IMR-90 (cell line): Measurements from ENCODE around the gene ETF1. TPM values are rescaled to one million over a fixed set of nuclear protein-coding genes. Genes with fewer than 3 reads are reported as not detected.

ENCODE experiments used
- ATAC-seq: fragments of 200-7000 bp; cut with Tn5 transposase; 2 replicates; pipeline ENCODE4 v1.9.1; 2020; ENCODE audit warnings: low read depth, mild to moderate bottlenecking, moderate library complexity
- BruUV-seq: library from RNA; stranded (reverse); fragments of 400-500 nt; replicated peaks from 2 replicates; lab custom pipeline; 2021; lab: Mats Ljungman, UMichigan
- CTCF ChIA-PET: fragments of 300-600 bp; formaldehyde crosslinking; extraction: SDS; loops from one replicate; lab custom pipeline; 2021; ENCODE audit warnings: antibody characterized with exemption; lab: Yijun Ruan, JAX
- POLR2A ChIA-PET: fragments of 300-600 bp; sonication (Branson Sonifier 250); formaldehyde crosslinking; loops from one replicate; lab custom pipeline; 2022; ENCODE audit warnings: antibody characterized with exemption; ENCODE audit not compliant: unreplicated experiment; lab: Charles Lee
- DNase-seq: peaks from one replicate; pipeline ENCODE4 v3.0.0; 2013
- H2AFZ ChIP-seq: replicated peaks from 2 replicates; pipeline ENCODE3; 2013; ENCODE audit warnings: low read length, mild to moderate bottlenecking; ENCODE audit not compliant: poor library complexity
- H2AK5ac ChIP-seq: 2 replicates; pipeline ENCODE4 v1.6.1; 2013; ENCODE audit warnings: low read depth, low read length, inconsistent platforms
- H2AK9ac ChIP-seq: replicated peaks from 2 replicates; pipeline ENCODE3; 2013; ENCODE audit warnings: mild to moderate bottlenecking, low read depth, low read length, moderate library complexity; ENCODE audit not compliant: poor library complexity
- H2BK120ac ChIP-seq: 2 replicates; pipeline ENCODE4 v1.6.1; 2013; ENCODE audit warnings: low read depth, low read length, inconsistent platforms
- H2BK15ac ChIP-seq: 3 replicates; pipeline ENCODE4 v1.6.1; 2013; ENCODE audit warnings: low read depth, low read length, inconsistent platforms
- H2BK20ac ChIP-seq: 2 replicates; pipeline ENCODE4 v1.6.1; 2013; ENCODE audit warnings: low read depth, mild to moderate bottlenecking, inconsistent platforms, low read length, moderate library complexity
- H2BK5ac ChIP-seq: 2 replicates; pipeline ENCODE4 v1.6.1; 2013; ENCODE audit warnings: mild to moderate bottlenecking, low read depth, low read length, inconsistent platforms; ENCODE audit not compliant: poor library complexity, severe bottlenecking
- H3K14ac ChIP-seq: replicated peaks from 2 replicates; pipeline ENCODE4 v1.6.1; 2013; ENCODE audit warnings: low read depth, low read length, inconsistent platforms
- H3K18ac ChIP-seq: 2 replicates; pipeline ENCODE4 v1.6.1; 2013; ENCODE audit warnings: low read depth, low read length, control low read depth
- H3K23ac ChIP-seq: 2 replicates; pipeline ENCODE4 v1.6.1; 2013; ENCODE audit warnings: low read depth, low read length, inconsistent platforms
- H3K27ac ChIP-seq: 2 replicates; pipeline ENCODE4 v1.5.1; 2013; ENCODE audit warnings: mild to moderate bottlenecking, control low read depth, low read length; ENCODE audit not compliant: insufficient read depth
- H3K27me3 ChIP-seq: 2 replicates; pipeline ENCODE4 v1.6.1; 2013; ENCODE audit warnings: low read length; ENCODE audit not compliant: control insufficient read depth, insufficient read depth
- H3K36me3 ChIP-seq: 2 replicates; pipeline ENCODE4 v1.6.1; 2013; ENCODE audit warnings: low read length, mixed read lengths; ENCODE audit not compliant: control insufficient read depth, insufficient read depth
- H3K4ac ChIP-seq: 2 replicates; pipeline ENCODE4 v1.6.1; 2013; ENCODE audit warnings: low read depth, low read length, inconsistent platforms
- H3K4me1 ChIP-seq: 2 replicates; pipeline ENCODE4 v1.6.1; 2013; ENCODE audit warnings: low read length, mixed read lengths; ENCODE audit not compliant: control insufficient read depth, insufficient read depth
- H3K4me2 ChIP-seq: 2 replicates; pipeline ENCODE4 v1.6.1; 2013; ENCODE audit warnings: low read depth, mild to moderate bottlenecking, control low read depth, low read length, moderate library complexity
- H3K4me3 ChIP-seq: 2 replicates; pipeline ENCODE4 v1.5.1; 2013; ENCODE audit warnings: low read depth, mild to moderate bottlenecking, control low read depth, low read length, moderate library complexity; ENCODE audit not compliant: insufficient read depth
- H3K56ac ChIP-seq: 2 replicates; pipeline ENCODE4 v1.6.1; 2013; ENCODE audit warnings: low read length, inconsistent platforms; ENCODE audit not compliant: insufficient read depth; ENCODE audit errors: extremely low read depth
- H3K79me1 ChIP-seq, 2 experiments: 2 replicates each; pipeline ENCODE4 v1.6.1; 2013; ENCODE audit warnings: low read length in 2 of 2, inconsistent platforms in 1 of 2, low read depth in 1 of 2
- H3K9ac ChIP-seq: 2 replicates; pipeline ENCODE4 v1.6.1; 2013; ENCODE audit warnings: low read depth, low read length, control low read depth
- H3K9me1 ChIP-seq: 2 replicates; pipeline ENCODE4 v1.6.1; 2013; ENCODE audit warnings: low read length, inconsistent platforms; ENCODE audit not compliant: insufficient read depth
- H3K9me3 ChIP-seq: 2 replicates; pipeline ENCODE4 v1.6.1; 2013; ENCODE audit warnings: low read length; ENCODE audit not compliant: control insufficient read depth, insufficient read depth
- H4K20me1 ChIP-seq: 2 replicates; pipeline ENCODE4 v1.6.1; 2013; ENCODE audit warnings: low read length, inconsistent platforms; ENCODE audit not compliant: insufficient read depth
- H4K5ac ChIP-seq: 2 replicates; pipeline ENCODE4 v1.6.1; 2013; ENCODE audit warnings: mild to moderate bottlenecking, low read depth, low read length, control low read depth
- H4K8ac ChIP-seq, 2 experiments: 2 replicates each; pipeline ENCODE4 v1.6.1; 2013; ENCODE audit warnings: low read depth in 2 of 2, low read length in 2 of 2, control low read depth in 1 of 2, inconsistent platforms in 1 of 2
- H4K91ac ChIP-seq: 2 replicates; pipeline ENCODE4 v1.6.1; 2013; ENCODE audit warnings: low read depth, low read length, inconsistent platforms; ENCODE audit not compliant: insufficient read depth
- BHLHE40 ChIP-seq: fragments of 150-350 bp; IDR thresholded peaks from 2 replicates; pipeline ENCODE4 v1.6.1; 2016; ENCODE audit warnings: mild to moderate bottlenecking, low read depth, low read length
- CEBPB ChIP-seq: IDR thresholded peaks from 2 replicates; pipeline ENCODE4 v1.6.1; 2012; ENCODE audit warnings: low read depth, low read length, improper control_type of control experiment
- FOS ChIP-seq: fragments of 150-350 bp; IDR thresholded peaks from 2 replicates; pipeline ENCODE4 v1.6.1; 2016; ENCODE audit warnings: low read depth, low read length
- MAFK ChIP-seq: IDR thresholded peaks from 2 replicates; pipeline ENCODE4 v1.6.1; 2012; ENCODE audit warnings: low read depth, low read length, improper control_type of control experiment
- MAZ ChIP-seq: IDR thresholded peaks from 2 replicates; pipeline ENCODE4 v1.6.1; 2012; ENCODE audit warnings: low read depth, mild to moderate bottlenecking, low read length, improper control_type of control experiment, moderate library complexity, borderline replicate concordance
- NFE2L2 ChIP-seq: fragments of 150-350 bp; IDR thresholded peaks from 2 replicates; pipeline ENCODE4 v1.6.1; 2016; ENCODE audit warnings: low read depth, mild to moderate bottlenecking, low read length
- POLR2A ChIP-seq: IDR thresholded peaks from 2 replicates; pipeline ENCODE4 v1.6.1; 2012; ENCODE audit warnings: mild to moderate bottlenecking, low read depth, low read length
- RCOR1 ChIP-seq: IDR thresholded peaks from 2 replicates; pipeline ENCODE4 v1.6.1; 2012; ENCODE audit warnings: mild to moderate bottlenecking, low read length, improper control_type of control experiment; ENCODE audit not compliant: insufficient replicate concordance
- RFX5 ChIP-seq: IDR thresholded peaks from 2 replicates; pipeline ENCODE4 v1.8.0; 2012; ENCODE audit warnings: low read depth, mild to moderate bottlenecking, low read length, moderate library complexity
- SMC3 ChIP-seq: fragments of 150-350 bp; IDR thresholded peaks from 2 replicates; pipeline ENCODE4 v1.6.1; 2016; ENCODE audit warnings: low read depth, mild to moderate bottlenecking, antibody characterized with exemption, low read length, moderate library complexity
- WGBS, 2 experiments: methylation state at CpG; one replicate each; pipeline versions ENCODE4 v1.1.5 to v1.1.7; 2013; ENCODE audit warnings: missing lambda C conversion rate in 2 of 2; ENCODE audit not compliant: insufficient read length in 1 of 2; ENCODE audit errors: extremely low coverage in 2 of 2; 5-methylcytosine and 5-hydroxymethylcytosine counted together
- dilution Hi-C: fragments of 300-500 bp; cut with HindIII; formaldehyde crosslinking; loops from one replicate; pipeline ENCODE4 v1.14.3; 2018; ENCODE audit warnings: low sequenced_read_pairs; ENCODE audit not compliant: unreplicated experiment
- in situ Hi-C: fragments of 300-500 bp; cut with MboI; formaldehyde crosslinking; loops from 3 replicates; pipeline ENCODE4 v1.14.3; 2019; ENCODE audit warnings: low sequenced_read_pairs, inconsistent platforms, mixed read lengths
- intact Hi-C: fragments of 100-400 bp; cut with micrococcal nuclease; formaldehyde crosslinking; loops from 2 replicates; pipeline ENCODE4 v1.10.0; 2022
- polyA plus RNA-seq, 3 experiments: library from polyadenylated mRNA; depleted of rRNA; stranded (reverse); fragments of >200 nt; gene quantifications; 2 replicates each; pipeline ENCODE4 v1.2.3, GENCODE V29; 2012; ENCODE audit warnings: low replicate concordance in 1 of 3
- total RNA-seq: library from RNA; depleted of rRNA; stranded (reverse); fragments of >200 nt; gene quantifications from 2 replicates; pipeline ENCODE4 v1.2.3, GENCODE V29; 2012
- TF ChIP-seq, protein P1 (sequence below): fragments of 150-350 bp; IDR thresholded peaks from 2 replicates; pipeline ENCODE4 v1.6.1; 2017; ENCODE audit warnings: mild to moderate bottlenecking, antibody characterized with exemption, low read length, low read depth
- TF ChIP-seq, protein P2 (sequence below): conservative IDR thresholded peaks from 2 replicates; pipeline ENCODE4 v1.5.1; 2012; ENCODE audit warnings: mild to moderate bottlenecking, low read depth, low read length, improper control_type of control experiment

The ETF1 gene
- total and polyA plus RNA-seq, 2 of the 4 experiments (the other 2 are of a cell fraction), result 53.2 to 126 TPM

DNA sequence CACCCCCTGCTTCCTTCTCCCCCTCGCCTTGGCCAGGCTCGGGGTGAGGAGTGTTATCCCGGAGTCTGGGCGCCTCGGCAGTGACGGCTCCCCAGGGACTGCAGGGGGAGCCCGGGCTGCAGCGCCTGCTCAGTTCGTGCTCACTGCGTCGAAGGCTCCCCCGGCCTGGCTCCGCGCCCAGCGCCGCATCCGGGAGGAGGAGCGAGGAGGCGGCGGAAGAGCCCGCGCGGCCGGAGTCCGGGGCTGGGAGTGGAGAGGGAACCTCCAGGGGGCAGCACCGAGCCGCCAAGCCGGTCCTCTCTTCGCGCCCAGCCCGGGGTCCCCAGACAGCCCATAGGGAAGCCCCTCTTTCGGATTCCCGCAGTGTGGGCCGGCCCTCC, 79.0 kb downstream of the ETF1 start:
- H3K4ac ChIP-seq, result peak overlapping the region; percentile 97
- H3K36me3 ChIP-seq, result peaks cover 18% of the 10 kb centered on the region
- POLR2A ChIA-PET, result no interaction called here
- H4K5ac ChIP-seq, result peak overlapping the region; percentile 51
- H2BK20ac ChIP-seq, result peak overlapping the region; percentile 39; the same call in 1 of the 2 replicates
- H3K4me2 ChIP-seq, result peak overlapping the region; percentile 79
- CTCF ChIA-PET, result interaction anchor here (0.7 to 2.2 kb wide), 6 partner anchors 9 to 84 kb away, joined by 3 to 10 read pairs (median 4); no protein-coding TSS in a partner anchor
- ATAC-seq, result peak; percentile 45
- H2BK5ac ChIP-seq, result peak overlapping the region; percentile 95
- peaks cover 12% of the 10 kb centered on the region; the same call in 1 of the 2 replicates for H3K4me1 ChIP-seq
- peak overlapping the region; percentile 64 for H3K18ac ChIP-seq
- H2AFZ ChIP-seq, result peak overlapping the region; percentile 100
- WGBS, 2 experiments, result 2% methylated on average over 17 of the region's 34 CpGs; no CpG with 5 or more reads in 1 of the 2 experiments
- peak overlapping the region; percentile 96; the same call in 1 of the 2 replicates for H3K23ac ChIP-seq
- in situ Hi-C loops (no loop called here), intact Hi-C loops (loop anchor here (1.0 kb wide), 2 partner anchors 14 to 79 kb away; partner anchors contain the start of gene ETF1), dilution Hi-C loops (no loop called here)
- peak; percentile 17; the same call in 1 of the 2 replicates for TF ChIP-seq SMC3
- TF ChIP-seq RFX5, result no peak
- no peak for TF ChIP-seq MAFK
- no peak for TF ChIP-seq MAZ
- TF ChIP-seq NFE2L2, result no peak
- no peak for TF ChIP-seq RCOR1
- TF ChIP-seq, protein P1, sequence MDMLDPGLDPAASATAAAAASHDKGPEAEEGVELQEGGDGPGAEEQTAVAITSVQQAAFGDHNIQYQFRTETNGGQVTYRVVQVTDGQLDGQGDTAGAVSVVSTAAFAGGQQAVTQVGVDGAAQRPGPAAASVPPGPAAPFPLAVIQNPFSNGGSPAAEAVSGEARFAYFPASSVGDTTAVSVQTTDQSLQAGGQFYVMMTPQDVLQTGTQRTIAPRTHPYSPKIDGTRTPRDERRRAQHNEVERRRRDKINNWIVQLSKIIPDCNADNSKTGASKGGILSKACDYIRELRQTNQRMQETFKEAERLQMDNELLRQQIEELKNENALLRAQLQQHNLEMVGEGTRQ, result no peak
- TF ChIP-seq FOS, result no peak
- no peak for TF ChIP-seq POLR2A
- TF ChIP-seq BHLHE40, result peak; percentile 38; the same call in 1 of the 2 replicates
- TF ChIP-seq, protein P2, sequence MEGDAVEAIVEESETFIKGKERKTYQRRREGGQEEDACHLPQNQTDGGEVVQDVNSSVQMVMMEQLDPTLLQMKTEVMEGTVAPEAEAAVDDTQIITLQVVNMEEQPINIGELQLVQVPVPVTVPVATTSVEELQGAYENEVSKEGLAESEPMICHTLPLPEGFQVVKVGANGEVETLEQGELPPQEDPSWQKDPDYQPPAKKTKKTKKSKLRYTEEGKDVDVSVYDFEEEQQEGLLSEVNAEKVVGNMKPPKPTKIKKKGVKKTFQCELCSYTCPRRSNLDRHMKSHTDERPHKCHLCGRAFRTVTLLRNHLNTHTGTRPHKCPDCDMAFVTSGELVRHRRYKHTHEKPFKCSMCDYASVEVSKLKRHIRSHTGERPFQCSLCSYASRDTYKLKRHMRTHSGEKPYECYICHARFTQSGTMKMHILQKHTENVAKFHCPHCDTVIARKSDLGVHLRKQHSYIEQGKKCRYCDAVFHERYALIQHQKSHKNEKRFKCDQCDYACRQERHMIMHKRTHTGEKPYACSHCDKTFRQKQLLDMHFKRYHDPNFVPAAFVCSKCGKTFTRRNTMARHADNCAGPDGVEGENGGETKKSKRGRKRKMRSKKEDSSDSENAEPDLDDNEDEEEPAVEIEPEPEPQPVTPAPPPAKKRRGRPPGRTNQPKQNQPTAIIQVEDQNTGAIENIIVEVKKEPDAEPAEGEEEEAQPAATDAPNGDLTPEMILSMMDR, result no peak
- TF ChIP-seq CEBPB, result no peak
- peak overlapping the region; percentile 48; the same call in 1 of the 3 replicates for H2BK15ac ChIP-seq
- H2AK5ac ChIP-seq, result peak overlapping the region; percentile 87
- H2AK9ac ChIP-seq, result peak overlapping the region; percentile 98
- peak overlapping the region; percentile 86 to 95 for H4K8ac ChIP-seq
- no TSS peak for BruUV-seq
- peak overlapping the region; percentile 66 for H3K4me3 ChIP-seq
- peak overlapping the region; percentile 88 for H4K91ac ChIP-seq
- peaks cover 36% of the 10 kb centered on the region for H4K20me1 ChIP-seq
- H3K9ac ChIP-seq, result peak overlapping the region; percentile 86
- peaks cover 14% of the 10 kb centered on the region; the same call in 1 of the 2 replicates for H3K9me1 ChIP-seq
- peak overlapping the region; percentile 94 for H3K27ac ChIP-seq
- peak overlapping the region; percentile 88 for H3K56ac ChIP-seq
- peaks cover 13 to 36% of the 10 kb centered on the region in 2 experiments for H3K79me1 ChIP-seq
- H3K27me3 ChIP-seq, result no peaks in the 10 kb centered on the region
- H3K9me3 ChIP-seq, result no peaks in the 10 kb centered on the region
- DNase-seq, result peak; percentile 93
- H2BK120ac ChIP-seq, result peak overlapping the region; percentile 91
- H3K14ac ChIP-seq, result peak overlapping the region; percentile 84
